K562 (cell line): ENCODE results near the gene HOGA1. TPM values are rescaled to one million over a fixed set of nuclear protein-coding genes. Genes with fewer than 3 reads are reported as not detected.
A peak's percentile ranks its signal among the peaks of the same experiment; 100 is the strongest.

Source experiments
- ATAC-seq: fragments of 200-7000 bp; cut with Tn5 transposase; 3 replicates; pipeline ENCODE4 v1.9.1; 2020; ENCODE audit warnings: moderate library complexity
- BruUV-seq: library from RNA; stranded (reverse); fragments of 400-500 nt; replicated peaks from 2 replicates; lab custom pipeline; 2021; lab: Mats Ljungman, UMichigan
- CTCF ChIA-PET: fragments of 300-600 bp; formaldehyde crosslinking; extraction: SDS; loops from one replicate; lab custom pipeline; 2021; ENCODE audit warnings: low intra/inter-chr PET ratio; lab: Yijun Ruan, JAX
- POLR2A ChIA-PET: fragments of 300-600, 350-650 bp; sonication (Branson Sonifier 250); formaldehyde crosslinking; extraction: SDS; loops from one replicate; lab custom pipeline; 2021; ENCODE audit warnings: antibody characterized with exemption, inconsistent platforms; lab: Yijun Ruan, JAX
- DNase-seq, 4 experiments: peaks; one replicate each; pipeline versions ENCODE4 v3.0.0 to v3.0.0-alpha.2; 2011 to 2018; ENCODE audit warnings: low spot score in 3 of 4, mixed read lengths in 3 of 4; ENCODE audit errors: extremely low read depth in 1 of 4
- FAIRE-seq: peaks from 2 replicates; lab custom pipeline; 2011; peaks lifted over from hg19 to GRCh38; lab: Jason Lieb, UNC
- H2AFZ ChIP-seq: 2 replicates; pipeline ENCODE4 v1.6.0; 2011; ENCODE audit warnings: low read depth, low read length, control low read depth, inconsistent platforms
- H3K27ac ChIP-seq: fragments of 200-600 bp; 3 replicates; pipeline ENCODE4 v1.8.0; 2011; ENCODE audit warnings: low read depth, mild to moderate bottlenecking, control low read depth, inconsistent platforms, low read length, moderate library complexity, mixed read lengths; ENCODE audit errors: extremely low read depth
- H3K27me3 ChIP-seq, 2 experiments: fragments of 300-600 bp in 1 of 2; 2 replicates in 1 of 2; 3 replicates in 1 of 2; pipeline versions ENCODE4 v1.6.0 to v1.8.0; 2011; ENCODE audit warnings: inconsistent platforms in 2 of 2, low read length in 2 of 2, mild to moderate bottlenecking in 1 of 2, mixed read lengths in 1 of 2, moderate library complexity in 1 of 2; ENCODE audit not compliant: control insufficient read depth in 2 of 2, insufficient read depth in 2 of 2
- H3K36me3 ChIP-seq: fragments of 300-600 bp; 3 replicates; pipeline ENCODE4 v1.8.0; 2011; ENCODE audit warnings: mild to moderate bottlenecking, low read length, inconsistent platforms; ENCODE audit not compliant: control insufficient read depth, insufficient read depth
- H3K4me1 ChIP-seq, 2 experiments: fragments of 200-600 bp in 1 of 2; replicated peaks in 1 of 2; 2 replicates in 1 of 2; 3 replicates in 1 of 2; pipeline versions ENCODE4 v1.5.1 to v1.8.0; 2011; ENCODE audit warnings: inconsistent platforms in 2 of 2, low read length in 2 of 2, mild to moderate bottlenecking in 1 of 2, mixed read lengths in 1 of 2, moderate library complexity in 1 of 2; ENCODE audit not compliant: control insufficient read depth in 2 of 2, insufficient read depth in 2 of 2
- H3K4me2 ChIP-seq: 2 replicates; pipeline ENCODE4 v1.6.1; 2011; ENCODE audit warnings: low read length, control low read depth, inconsistent platforms, mixed read lengths; ENCODE audit not compliant: insufficient read depth
- H3K4me3 ChIP-seq: fragments of 200-600 bp; sonication (generic), shearing (Covaris generic); 2 replicates; pipeline ENCODE4 v1.5.1; 2016; ENCODE audit warnings: control low read depth, inconsistent platforms
- H3K79me2 ChIP-seq: fragments of 200-600 bp; 3 replicates; pipeline ENCODE4 v1.8.0; 2011; ENCODE audit warnings: low read length, inconsistent platforms; ENCODE audit not compliant: control insufficient read depth, insufficient read depth
- H3K9ac ChIP-seq, 2 experiments: 2 replicates each; pipeline versions ENCODE4 v1.6.0 to v1.6.1; 2011; ENCODE audit warnings: low read depth in 2 of 2, low read length in 2 of 2, control low read depth in 1 of 2, inconsistent platforms in 1 of 2, mild to moderate bottlenecking in 1 of 2, mixed read lengths in 1 of 2; ENCODE audit not compliant: insufficient read depth in 1 of 2
- H3K9me1 ChIP-seq: one replicate; pipeline ENCODE4 v1.6.0; 2011; ENCODE audit warnings: inconsistent platforms, mild to moderate bottlenecking, low read length, moderate library complexity; ENCODE audit not compliant: control insufficient read depth, insufficient read depth
- H3K9me3 ChIP-seq: replicated peaks from 2 replicates; pipeline ENCODE4 v1.5.1; 2011; ENCODE audit warnings: low read depth, low read length, inconsistent platforms; ENCODE audit not compliant: control insufficient read depth, insufficient read depth
- H4K20me1 ChIP-seq: replicated peaks from 2 replicates; pipeline ENCODE4 v1.6.1; 2011; ENCODE audit warnings: low read length, inconsistent platforms, mixed read lengths; ENCODE audit not compliant: control insufficient read depth, insufficient read depth
- BHLHE40 ChIP-seq: IDR thresholded peaks from 2 replicates; pipeline ENCODE4 v1.6.1; 2011; ENCODE audit warnings: low read length, improper control_type of control experiment
- CHCHD3 ChIP-seq: fragments of 250-450 bp; sonication (Bioruptor Pico); IDR thresholded peaks from 2 replicates; pipeline ENCODE4 v2.1.2; 2022; ENCODE audit warnings: mild to moderate bottlenecking
- CREB1 ChIP-seq, 2 experiments: sonication (generic) in 1 of 2; formaldehyde crosslinking in 1 of 2; IDR thresholded peaks; 2 replicates each; pipeline versions ENCODE4 v1.6.1 to v1.8.0; 2012 to 2022; ENCODE audit warnings: inconsistent platforms in 1 of 2, mild to moderate bottlenecking in 1 of 2, missing genetic modification reagents in 1 of 2, moderate library complexity in 1 of 2
- EP300 ChIP-seq: IDR thresholded peaks from 2 replicates; pipeline ENCODE4 v1.6.1; 2012; ENCODE audit warnings: low read length, improper control_type of control experiment
- HMG20B ChIP-seq: fragments of 250-450 bp; sonication (Bioruptor Pico); IDR thresholded peaks from 2 replicates; pipeline ENCODE4 v1.5.0; 2021; ENCODE audit warnings: mild to moderate bottlenecking
- L3MBTL2 ChIP-seq: fragments of 450-650 bp; IDR thresholded peaks from 2 replicates; pipeline ENCODE4 v1.6.1; 2016; ENCODE audit warnings: mild to moderate bottlenecking, moderate library complexity
- MAX ChIP-seq: sonication (generic); formaldehyde crosslinking; IDR thresholded peaks from 2 replicates; pipeline ENCODE4 v1.9.0; 2022; ENCODE audit warnings: mild to moderate bottlenecking, missing genetic modification reagents
- MCM3 ChIP-seq: fragments of 450-650 bp; IDR thresholded peaks from 2 replicates; pipeline ENCODE4 v1.6.1; 2016
- NFIC ChIP-seq: fragments of 450-650 bp; IDR thresholded peaks from 2 replicates; pipeline ENCODE4 v1.6.1; 2017; ENCODE audit warnings: mild to moderate bottlenecking, inconsistent platforms
- PYGO2 ChIP-seq: fragments of 450-650 bp; IDR thresholded peaks from 2 replicates; pipeline ENCODE4 v1.6.1; 2016; ENCODE audit warnings: mild to moderate bottlenecking, missing genetic modification characterization, moderate library complexity, missing compliant biosample characterization
- RBM22 ChIP-seq: fragments of 200-400 bp; formaldehyde crosslinking; IDR thresholded peaks from 2 replicates; pipeline ENCODE4 v1.6.1; 2018; ENCODE audit warnings: low read length, low read depth; ENCODE audit not compliant: poor library complexity, severe bottlenecking
- ZKSCAN1 ChIP-seq: fragments of 150-350 bp; IDR thresholded peaks from 2 replicates; pipeline ENCODE4 v1.6.1; 2016; ENCODE audit warnings: low read depth, low read length
- ZNF408 ChIP-seq: fragments of 250-450 bp; sonication (Bioruptor Pico); IDR thresholded peaks from 2 replicates; pipeline ENCODE4 v1.4.0; 2020; ENCODE audit warnings: low read depth, mild to moderate bottlenecking, moderate library complexity
- WGBS: fragments of 100-300 bp; shearing (Covaris generic); methylation state at CpG from one replicate; pipeline ENCODE4 v1.1.6; 2016; ENCODE audit warnings: low coverage, mixed read lengths; ENCODE audit not compliant: insufficient coverage; ENCODE audit errors: missing lambda C conversion rate; 5-methylcytosine and 5-hydroxymethylcytosine counted together
- in situ Hi-C: fragments of 300-500 bp; cut with MboI; formaldehyde crosslinking; loops from 4 replicates; pipeline ENCODE4 v1.15.0; 2018; ENCODE audit warnings: inconsistent platforms, mixed read lengths
- intact Hi-C: fragments of 100-400 bp; cut with micrococcal nuclease; formaldehyde crosslinking; loops from 2 replicates; pipeline ENCODE4 v1.14.2; 2022
- polyA plus RNA-seq, 8 experiments: library from polyadenylated mRNA; depleted of rRNA in 4 of 8; stranded (reverse) in 5 of 8; unstranded in 3 of 8; fragments of >200 nt; fragmentation: Nextera tagmentation in 2 of 8; fragmentation: Illumina TruSeq in 1 of 8; extraction: Ambion mirVana in 2 of 8; extraction: Trizol in 1 of 8; gene quantifications; 2 replicates each; pipeline versions ENCODE4 v1.2.1 to v1.2.3, GENCODE V29; 2011 to 2014; ENCODE audit warnings: inconsistent platforms in 1 of 8, missing spikeins in 1 of 8
- total RNA-seq, 7 experiments: library from RNA; depleted of rRNA in 6 of 7; stranded (reverse); fragments of >200 nt in 6 of 7; fragmentation: Illumina TruSeq in 2 of 7; extraction: Trizol in 2 of 7; gene quantifications; 2 replicates each; pipeline versions ENCODE4 v1.2.1 to v1.2.3, GENCODE V29; 2011 to 2021; ENCODE audit warnings: low replicate concordance in 1 of 7
- TF ChIP-seq, protein P1 (sequence below): IDR thresholded peaks from 2 replicates; pipeline ENCODE4 v1.6.1; 2014; ENCODE audit warnings: antibody characterized with exemption

The HOGA1 gene
- total and polyA plus RNA-seq, 9 of the 15 experiments (the other 6 are each of a cell fraction or from before 2014, with no cell fraction given) = not detected

- no peak overlapping the region for H3K27ac ChIP-seq
- TF ChIP-seq CHCHD3 (CRISPR knock-in tag) = no peak
- peak; percentile 75 for TF ChIP-seq NFIC
- TF ChIP-seq HMG20B (CRISPR knock-in tag) = no peak
- TF ChIP-seq CREB1 (IDR thresholded peaks at IDR 0.05) = no peak
- TF ChIP-seq CREB1 (CRISPR knock-in tag; IDR thresholded peaks at IDR 0.05) = no peak
- no peak for TF ChIP-seq EP300
- TF ChIP-seq, all 486 proteins: peak for 1
- BruUV-seq = no TSS peak
- ChIA-PET POLR2A (interaction anchor here (0.8 kb wide), 1 partner anchor 40 kb away, joined by 3 read pairs; no protein-coding TSS in a partner anchor), CTCF (no interaction called here)
- no peaks in the 10 kb centered on the region for H3K27me3 ChIP-seq
- H3K4me2 ChIP-seq = no peak overlapping the region
- H3K4me3 ChIP-seq = no peak overlapping the region
- no peak for ATAC-seq
- H4K20me1 ChIP-seq = no peaks in the 10 kb centered on the region
- H3K9me3 ChIP-seq = no peaks in the 10 kb centered on the region
- no peaks in the 10 kb centered on the region for H3K79me2 ChIP-seq
- H3K36me3 ChIP-seq = no peaks in the 10 kb centered on the region
- FAIRE-seq = no peak
- in situ Hi-C loops = no loop called here
- no peak overlapping the region; a peak in 1 of 4 replicates for H3K9ac ChIP-seq
- DNase-seq = no peak
- intact Hi-C loops = no loop called here
- 0% methylated on average over 3 of the region's 5 CpGs for WGBS
- H3K9me1 ChIP-seq = no peaks in the 10 kb centered on the region
- H2AFZ ChIP-seq = no peak overlapping the region
- H3K4me1 ChIP-seq = peaks cover 0 to under 1% of the 10 kb centered on the region in 2 experiments; a peak in 3 of 5 replicates
Measured at GRCh38 chr10:97590748-97591495, 6.7 kb downstream of the HOGA1 start.

GRCh38 chr10:97593421-97593820, 9.2 kb downstream of the HOGA1 start:
- Histone ChIP-seq H4K20me1 (no peaks in the 10 kb centered on the region), H3K27ac (no peak overlapping the region), H3K36me3 (no peaks in the 10 kb centered on the region), H3K4me1 (peaks cover 11 to 23% of the 10 kb centered on the region in 2 experiments; a peak in 4 of 5 replicates), H3K79me2 (no peaks in the 10 kb centered on the region), H3K9ac (no peak overlapping the region), H3K9me3 (no peaks in the 10 kb centered on the region), H3K4me2 (no peak overlapping the region), H2AFZ (no peak overlapping the region), H3K4me3 (no peak overlapping the region), H3K27me3 (no peaks in the 10 kb centered on the region), H3K9me1 (no peaks in the 10 kb centered on the region)
- in situ Hi-C loops = no loop called here
- BruUV-seq = no TSS peak
- no peak for ATAC-seq
- FAIRE-seq = no peak
- DNase-seq = no peak
- 70% methylated on average over 3 of the region's 4 CpGs for WGBS
- ChIA-PET POLR2A (no interaction called here), CTCF (no interaction called here)
- intact Hi-C loops = no loop called here
- TF ChIP-seq, protein P1, sequence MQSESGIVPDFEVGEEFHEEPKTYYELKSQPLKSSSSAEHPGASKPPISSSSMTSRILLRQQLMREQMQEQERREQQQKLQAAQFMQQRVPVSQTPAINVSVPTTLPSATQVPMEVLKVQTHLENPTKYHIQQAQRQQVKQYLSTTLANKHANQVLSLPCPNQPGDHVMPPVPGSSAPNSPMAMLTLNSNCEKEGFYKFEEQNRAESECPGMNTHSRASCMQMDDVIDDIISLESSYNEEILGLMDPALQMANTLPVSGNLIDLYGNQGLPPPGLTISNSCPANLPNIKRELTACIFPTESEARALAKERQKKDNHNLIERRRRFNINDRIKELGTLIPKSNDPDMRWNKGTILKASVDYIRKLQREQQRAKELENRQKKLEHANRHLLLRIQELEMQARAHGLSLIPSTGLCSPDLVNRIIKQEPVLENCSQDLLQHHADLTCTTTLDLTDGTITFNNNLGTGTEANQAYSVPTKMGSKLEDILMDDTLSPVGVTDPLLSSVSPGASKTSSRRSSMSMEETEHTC = no peak
- no peak for TF ChIP-seq MAX (CRISPR knock-in tag)
- TF ChIP-seq ZNF408 (CRISPR knock-in tag) = no peak
- TF ChIP-seq L3MBTL2 = no peak
- no peak for TF ChIP-seq PYGO2 (tag)
- no peak for TF ChIP-seq RBM22
- TF ChIP-seq BHLHE40 = no peak
- TF ChIP-seq MCM3 = no peak
- no peak for TF ChIP-seq ZKSCAN1
